Activated effector memory CD4-positive, alpha-beta T cell treated with Interleukin-2 at 50 U/mL for 16 hours (primary cell): ENCODE data around the gene ABCB1.

Source experiments
- DNase-seq: peaks from one replicate; pipeline ENCODE4 v3.0.0-alpha.2; 2020

The ABCB1 gene

DNA sequence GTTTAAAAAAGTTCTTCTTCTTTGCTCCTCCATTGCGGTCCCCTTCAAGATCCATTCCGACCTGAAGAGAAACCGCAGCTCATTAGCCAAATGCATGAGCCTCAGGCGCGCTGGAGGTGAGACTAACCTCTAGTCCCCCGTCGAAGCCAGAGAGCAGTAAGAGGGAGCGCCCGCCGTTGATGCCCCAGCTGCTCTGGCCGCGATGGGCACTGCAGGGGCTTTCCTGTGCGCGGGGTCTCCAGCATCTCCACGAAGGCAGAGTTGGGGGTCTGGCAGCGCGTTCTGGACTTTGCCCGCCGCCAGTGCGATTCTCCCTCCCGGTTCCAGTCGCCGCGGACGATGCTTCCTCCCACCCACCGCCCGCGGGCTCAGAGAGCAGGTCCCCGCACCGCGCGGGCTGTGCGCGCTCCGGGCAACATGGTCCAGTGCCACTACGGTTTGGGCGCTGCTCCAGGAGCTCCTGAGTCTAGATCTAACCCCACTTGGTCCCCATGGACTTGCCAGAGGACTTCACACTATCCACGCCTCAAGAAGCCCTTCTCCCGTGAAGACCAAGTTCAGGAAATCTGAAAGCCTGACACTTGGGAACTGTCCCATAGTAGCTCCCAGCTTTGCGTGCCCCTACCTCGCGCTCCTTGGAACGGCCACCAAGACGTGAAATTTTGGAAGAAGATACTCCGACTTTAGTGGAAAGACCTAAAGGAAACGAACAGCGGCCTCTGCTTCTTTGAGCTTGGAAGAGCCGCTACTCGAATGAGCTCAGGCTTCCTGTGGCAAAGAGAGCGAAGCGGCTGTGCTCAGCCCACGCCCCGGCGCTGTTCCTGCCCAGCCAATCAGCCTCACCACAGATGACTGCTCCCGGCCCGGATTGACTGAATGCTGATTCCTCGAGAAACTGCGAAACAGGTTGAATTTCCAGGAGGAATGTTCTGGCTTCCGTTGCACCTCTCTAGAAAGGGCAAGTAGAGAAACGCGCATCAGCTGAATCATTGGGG, at the start of gene ABCB1:
Gene ABCB1 (minus strand): TSS at position 755 of the 995 bp plus-strand sequence. CDS start 700 bp downstream, at position 55.
- DNase-seq, result peak; percentile 21

DNA sequence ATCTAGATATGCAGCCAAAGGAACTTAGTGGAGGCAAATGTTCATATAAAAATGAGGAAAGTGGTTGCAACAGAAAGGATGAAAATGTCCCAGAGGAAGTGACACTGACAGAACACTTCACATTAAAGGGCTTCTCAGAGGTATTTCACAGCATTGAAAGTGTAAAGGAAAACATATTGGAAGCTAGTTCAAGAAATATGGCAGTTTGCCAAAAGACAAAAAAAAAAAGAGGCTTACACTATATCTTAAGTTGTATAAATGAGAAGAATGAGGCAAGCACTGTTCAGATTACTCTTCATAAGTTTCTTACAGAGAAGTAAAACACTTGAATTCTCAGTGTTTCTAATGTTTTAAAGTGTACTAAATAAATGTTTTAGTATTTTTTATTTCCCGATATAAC, 47.6 kb upstream of the ABCB1 start:
- DNase-seq, result no peak

DNA sequence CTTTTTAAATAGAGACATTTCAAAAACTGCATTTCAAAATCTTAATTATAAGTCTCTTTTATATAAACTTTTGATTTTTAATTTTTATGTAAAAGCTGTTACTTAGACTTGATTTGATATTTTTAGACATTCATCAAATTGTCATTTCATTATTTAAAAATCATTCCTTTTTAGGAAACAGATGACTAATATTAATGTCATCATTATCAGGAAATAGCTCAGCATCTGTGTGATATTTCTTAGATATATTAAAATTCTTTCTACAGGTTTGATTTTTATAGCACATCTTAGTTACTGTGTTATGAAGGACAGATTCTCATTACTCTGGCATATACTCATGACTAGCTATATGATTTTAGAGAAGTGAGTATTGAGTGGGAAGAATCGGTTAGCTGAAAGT, 44.8 kb upstream of the ABCB1 start:
- DNase-seq, result no peak

DNA sequence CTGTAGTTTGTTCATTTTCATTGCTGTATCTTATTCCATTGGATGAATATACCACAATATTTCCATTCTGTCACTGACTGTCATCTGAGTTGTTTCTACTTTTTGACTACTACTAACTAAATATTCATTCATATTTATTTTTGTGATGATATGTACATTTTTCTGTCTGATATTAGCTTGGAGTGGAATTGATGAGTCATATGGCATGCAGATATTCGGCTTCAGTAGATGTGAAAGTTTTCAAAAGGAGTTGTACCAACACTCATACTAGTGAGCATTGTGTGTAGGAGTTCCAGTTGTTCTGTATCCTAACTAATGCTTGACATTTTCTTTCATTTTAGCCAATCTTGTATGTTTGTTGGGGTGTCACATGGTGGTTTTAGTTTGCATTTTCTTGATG, 35.2 kb upstream of the ABCB1 start:
- no peak for DNase-seq

DNA sequence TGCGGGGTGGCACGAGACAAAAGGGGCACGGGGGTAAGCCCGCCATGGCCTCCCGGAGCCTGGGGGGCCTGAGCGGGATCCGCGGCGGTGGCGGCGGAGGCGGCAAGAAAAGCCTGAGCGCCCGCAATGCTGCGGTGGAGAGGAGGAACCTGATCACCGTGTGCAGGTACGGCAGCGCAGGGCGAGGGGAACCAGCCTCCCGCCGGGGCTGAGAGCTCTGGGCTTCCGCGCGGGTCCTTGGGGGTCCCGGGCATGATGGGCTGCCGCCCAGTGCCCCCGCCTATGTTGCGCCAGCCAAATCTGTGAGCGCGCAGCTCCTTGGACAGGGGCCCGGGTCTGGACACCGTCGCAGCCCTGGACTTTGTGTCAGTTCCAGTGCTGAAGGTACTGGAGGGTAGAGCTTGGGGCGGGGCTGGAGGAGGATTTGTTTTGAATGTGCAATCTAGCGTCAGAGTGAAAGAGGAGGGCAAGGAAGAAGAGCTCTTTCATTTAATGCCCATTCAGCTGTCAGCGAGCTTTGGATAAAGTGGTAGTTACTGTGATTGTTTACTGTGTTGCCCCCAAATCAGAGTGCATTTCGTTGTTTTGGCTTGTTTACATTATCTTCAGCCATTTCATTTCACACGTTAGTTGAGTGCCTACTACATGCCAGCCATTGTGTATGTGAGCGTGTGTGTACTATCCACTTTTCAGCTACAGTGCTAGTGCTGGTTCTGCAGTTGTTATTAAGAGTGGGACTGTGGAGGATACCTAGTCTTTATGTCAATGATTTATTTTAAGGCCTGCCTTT, 28.3 kb upstream of the ABCB1 start:
- peak; percentile 6 for DNase-seq

DNA sequence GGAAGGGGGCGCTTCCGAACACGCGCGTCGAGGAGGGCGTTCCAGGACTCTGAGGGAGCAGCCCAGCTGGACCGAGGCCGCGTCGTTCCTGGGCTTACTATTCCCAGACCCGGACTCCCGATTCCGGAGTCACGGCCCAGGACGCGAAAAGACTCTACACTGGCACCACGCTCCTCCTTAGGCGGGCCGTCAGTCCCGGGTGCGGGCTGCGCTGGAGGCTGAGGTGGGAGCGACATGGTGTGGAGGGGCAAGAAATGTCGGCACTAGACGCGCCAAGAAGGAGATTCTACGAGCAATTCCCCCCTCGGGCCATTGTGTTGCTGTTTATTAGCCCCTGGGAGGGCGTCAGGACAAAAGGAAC, 26.9 kb upstream of the ABCB1 start:
- no peak for DNase-seq

DNA sequence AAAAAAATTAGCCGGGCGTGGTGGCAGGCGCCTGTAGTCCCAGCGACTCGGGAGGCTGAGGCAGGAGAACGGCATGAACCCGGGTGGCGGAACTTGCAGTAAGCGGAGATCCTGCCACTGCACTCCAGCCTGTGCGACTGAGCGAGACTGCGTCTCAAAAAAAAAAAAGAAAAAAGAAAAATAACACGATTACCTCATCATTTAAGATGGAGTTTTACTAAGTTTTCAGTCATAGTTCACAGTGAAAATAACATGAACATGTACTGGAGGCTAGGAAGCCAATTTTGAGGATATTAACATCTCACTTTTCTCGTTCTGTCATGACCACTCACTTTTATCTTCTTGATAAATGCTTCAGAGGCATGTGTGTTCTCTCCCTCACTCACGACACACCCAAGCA, 24.4 kb upstream of the ABCB1 start:
- no peak for DNase-seq

DNA sequence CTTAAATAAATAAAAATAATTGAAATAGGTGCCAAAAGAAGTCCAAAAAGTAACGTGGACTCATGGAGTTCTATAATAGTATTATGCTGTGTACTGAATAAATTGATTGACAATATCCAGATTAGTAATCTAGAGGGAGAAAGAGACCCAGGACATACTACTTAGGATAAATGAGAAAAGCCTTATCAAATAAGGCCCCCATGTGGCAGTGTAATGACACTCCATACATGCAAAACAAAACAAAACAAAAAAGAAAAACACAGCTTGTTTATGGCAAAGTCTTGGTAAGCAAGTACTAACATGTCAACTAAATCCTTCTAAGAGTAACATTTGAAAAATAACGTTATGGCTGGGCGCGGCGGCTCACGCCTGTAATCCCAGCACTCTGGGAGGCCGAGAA, 23.9 kb upstream of the ABCB1 start:
- no peak for DNase-seq

DNA sequence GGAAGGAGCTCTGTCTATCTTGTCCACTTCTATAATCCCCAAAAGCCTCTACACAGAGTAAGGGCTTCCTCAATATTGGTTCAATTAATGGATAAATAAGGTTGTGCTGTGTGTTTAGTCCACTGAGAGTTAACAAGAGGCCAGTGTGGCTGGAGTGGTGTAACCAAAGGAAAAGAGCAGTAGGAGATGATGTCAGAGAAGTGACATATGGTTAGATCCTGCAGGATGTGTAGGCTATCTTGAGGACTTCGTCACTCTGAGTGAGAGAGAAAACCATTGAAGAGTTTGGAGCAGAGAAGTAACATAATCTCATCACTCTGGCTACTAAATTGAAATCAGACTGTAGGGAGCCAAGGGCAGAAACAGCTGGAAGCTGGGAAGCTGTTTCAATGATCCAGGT, 14.5 kb upstream of the ABCB1 start:
- DNase-seq, result no peak

DNA sequence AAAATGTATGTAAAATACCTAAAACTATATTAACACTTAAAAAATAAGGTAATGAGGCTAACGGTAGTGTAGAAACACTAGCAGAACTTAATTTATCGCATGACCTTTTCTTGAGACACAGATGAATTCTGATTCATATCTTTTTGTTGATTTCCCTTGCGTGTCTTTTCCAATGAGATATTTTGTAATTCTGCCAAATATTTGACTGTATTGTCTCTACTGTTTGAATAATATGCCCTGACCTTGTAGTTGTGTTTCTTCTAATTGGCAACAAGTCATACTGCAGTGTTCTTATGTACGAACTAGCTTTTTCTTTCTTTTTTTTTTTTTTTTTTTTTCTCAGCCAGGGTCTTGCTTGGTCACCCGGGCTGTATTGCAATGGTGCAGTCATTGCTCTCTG, 9.2 kb upstream of the ABCB1 start:
- no peak for DNase-seq

DNA sequence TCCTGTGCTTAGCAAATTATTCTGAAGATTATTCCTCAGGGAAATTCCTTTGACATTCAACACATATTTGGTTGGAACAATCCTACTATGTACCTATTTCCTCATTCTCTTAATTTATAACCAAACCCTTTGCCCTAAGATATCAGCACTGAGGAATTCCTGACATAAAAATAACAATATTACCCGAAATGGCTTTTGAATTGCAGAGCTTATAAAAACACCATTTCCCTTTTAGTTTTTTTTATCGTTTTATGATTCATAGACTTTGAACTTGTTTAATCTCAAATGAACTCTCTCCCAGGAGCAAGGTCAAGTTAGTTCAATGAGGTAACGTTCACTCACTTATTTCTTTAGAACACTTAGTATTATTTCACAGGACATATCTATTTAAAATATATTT, 7.7 kb upstream of the ABCB1 start:
- DNase-seq, result no peak

DNA sequence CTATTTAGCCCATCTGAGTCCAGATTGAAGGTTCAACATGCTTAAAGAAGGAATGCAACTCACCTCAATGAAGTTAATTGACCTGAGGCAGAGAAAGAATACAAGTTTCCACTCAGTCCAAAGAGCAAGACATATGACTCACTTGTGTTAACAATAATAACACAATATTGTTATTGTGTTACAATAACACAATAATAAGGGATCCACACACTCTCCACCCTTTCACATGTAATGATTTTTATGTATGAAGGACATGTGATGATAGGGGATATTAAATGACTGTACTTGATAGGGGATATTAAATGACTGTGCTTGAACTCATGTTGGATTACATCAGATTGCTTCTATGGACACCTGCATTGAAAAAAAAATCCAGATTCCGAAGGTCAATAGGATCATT, 3.6 kb upstream of the ABCB1 start:
- DNase-seq, result no peak

DNA sequence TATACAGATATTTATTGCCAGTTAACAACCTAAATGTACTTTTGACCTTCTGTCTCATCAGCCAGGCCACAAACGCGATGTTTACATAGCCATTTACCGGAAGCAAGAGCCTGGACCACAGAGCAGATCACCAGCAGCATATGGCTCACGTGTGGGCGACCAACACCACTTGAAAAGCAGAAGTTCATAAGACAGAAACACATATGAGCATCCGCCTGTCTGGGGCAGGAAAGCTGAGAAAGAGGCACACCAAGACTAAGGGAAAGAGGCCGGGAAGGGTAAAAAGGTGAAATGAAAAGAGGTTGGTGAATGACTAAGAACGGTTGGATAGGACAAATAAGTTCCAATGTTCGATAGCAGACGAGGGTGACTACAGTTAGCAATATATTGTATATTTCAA, 1.3 kb downstream of the ABCB1 start:
- peak; percentile 8 for DNase-seq

DNA sequence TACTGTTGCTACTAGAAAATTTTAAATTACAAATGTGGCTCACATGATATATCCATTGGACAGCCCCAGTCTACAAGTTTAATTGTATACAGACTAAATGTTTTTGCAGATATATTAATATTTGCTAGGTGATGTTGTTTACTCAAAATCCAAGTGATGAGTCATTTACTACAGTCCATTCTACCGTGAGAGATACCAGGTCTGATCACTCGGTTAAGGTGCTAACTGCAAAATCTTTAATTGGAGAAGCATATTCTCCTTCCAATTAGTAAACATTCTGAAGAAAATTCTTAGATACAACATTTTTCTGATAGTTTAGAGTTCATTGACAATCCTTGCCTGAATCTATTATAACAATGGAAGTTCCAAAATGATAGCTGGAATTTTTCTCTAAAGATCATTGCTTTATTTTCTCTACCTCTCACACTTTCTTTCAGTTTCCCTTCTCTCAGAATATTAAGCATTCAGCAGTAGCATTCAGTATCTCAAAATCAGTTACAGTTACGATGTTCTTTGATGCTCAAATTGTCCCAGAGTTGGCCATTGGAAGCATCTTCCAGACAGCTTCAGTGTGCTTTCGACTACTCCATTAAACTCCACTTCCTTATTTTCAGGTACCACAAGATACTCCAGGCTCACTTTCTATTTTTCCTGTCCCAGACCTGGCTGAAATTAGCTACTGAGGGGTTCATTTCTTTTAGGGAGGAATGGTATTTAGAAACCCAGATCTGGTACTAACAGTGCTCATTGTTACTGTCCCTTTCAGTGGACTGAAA, 2.3 kb downstream of the ABCB1 start:
- no peak for DNase-seq

DNA sequence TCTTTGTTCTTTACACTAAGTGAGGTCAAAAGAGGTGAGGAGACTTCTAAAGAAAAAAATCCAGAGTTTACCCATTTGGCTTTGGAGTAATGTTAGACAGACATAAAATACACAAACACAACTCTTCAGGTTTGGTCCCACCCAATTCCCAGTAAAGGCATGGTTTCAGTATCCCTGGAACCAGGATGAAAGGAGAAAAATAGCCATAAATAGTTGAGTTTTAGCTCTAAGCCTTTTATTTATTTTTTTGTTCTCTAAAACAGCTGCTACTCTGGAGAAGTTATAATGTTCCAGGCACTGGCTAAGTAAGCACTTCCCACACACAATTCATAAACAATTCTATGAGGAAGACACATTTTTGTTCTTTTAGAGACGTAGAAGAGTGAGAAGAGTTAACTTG, 4.0 kb downstream of the ABCB1 start:
- no peak for DNase-seq

DNA sequence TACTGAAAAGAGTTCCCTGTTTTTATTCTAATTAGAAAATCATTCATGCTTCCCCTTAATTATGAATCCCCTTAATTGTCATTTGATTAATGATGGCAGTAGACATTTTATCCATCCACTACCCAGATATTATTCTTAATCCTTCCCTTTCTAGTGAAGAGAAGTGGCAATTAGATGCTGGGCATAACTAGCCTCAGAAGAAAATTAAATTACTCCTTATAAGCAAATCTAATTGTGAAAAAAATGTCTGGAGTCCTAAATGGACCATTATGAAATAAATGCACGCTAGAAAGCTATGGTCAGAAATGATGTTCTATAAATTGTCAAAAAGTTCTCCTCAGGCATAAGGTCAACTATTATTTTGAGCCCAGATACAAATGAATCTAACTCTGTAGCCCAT, 4.5 kb downstream of the ABCB1 start:
- no peak for DNase-seq

DNA sequence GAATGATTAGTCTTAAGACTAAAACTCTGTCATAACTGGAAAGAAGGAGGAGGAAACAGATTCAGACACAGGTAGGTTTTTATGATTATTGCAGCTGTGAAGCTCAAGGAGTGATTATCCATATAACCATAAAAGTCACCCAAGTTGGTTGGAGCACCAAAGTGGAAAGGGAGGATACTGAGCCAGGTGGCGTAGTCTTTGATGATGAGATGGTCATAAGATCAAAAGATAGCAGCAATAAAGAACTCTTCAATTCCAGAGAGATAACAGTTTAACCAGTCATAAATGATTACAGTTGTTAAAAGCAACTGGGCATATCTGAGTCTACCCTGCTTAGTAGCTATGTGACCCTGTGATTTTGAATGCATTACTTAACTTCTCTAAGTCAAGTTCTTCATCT, 8.4 kb downstream of the ABCB1 start:
- DNase-seq, result no peak

DNA sequence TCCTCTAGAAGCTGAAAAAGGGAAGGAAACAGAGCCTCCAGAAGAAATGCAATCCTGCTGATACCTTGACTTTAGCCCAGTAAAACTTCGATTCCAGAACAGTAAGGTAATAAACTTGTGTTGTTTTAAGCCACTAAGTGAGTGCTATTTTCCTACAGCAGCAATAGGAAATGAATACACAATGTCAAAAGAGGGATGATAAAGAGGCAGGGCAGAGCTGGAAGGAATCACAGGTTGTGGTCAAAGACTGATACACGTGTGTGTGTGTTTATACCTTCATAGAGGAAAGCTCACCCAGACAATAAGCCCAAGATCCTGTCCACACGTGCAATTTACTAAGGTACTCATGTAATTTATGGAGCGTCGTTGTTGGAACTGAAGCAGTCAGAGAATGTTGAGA, 9.5 kb downstream of the ABCB1 start:
- DNase-seq, result no peak

DNA sequence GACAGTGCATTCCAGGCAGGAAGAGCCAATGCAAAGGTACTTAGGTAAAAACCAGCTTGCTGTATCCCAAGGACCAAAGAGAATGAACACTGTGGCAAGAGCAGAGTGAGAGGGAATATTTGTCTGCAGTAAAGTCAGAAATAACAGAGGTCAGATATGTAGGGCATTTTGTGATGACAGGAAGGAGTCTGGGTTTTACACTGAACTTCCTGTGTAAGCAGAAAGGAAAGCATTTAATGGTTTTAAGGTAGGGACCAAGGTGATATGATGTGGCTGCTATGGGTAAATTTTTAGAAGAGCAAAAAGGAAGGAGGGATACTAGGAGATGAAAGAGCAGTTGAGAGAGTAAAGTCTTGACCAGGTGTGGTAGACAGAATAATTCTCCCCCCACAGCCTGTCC, 10.1 kb downstream of the ABCB1 start:
- DNase-seq, result no peak

DNA sequence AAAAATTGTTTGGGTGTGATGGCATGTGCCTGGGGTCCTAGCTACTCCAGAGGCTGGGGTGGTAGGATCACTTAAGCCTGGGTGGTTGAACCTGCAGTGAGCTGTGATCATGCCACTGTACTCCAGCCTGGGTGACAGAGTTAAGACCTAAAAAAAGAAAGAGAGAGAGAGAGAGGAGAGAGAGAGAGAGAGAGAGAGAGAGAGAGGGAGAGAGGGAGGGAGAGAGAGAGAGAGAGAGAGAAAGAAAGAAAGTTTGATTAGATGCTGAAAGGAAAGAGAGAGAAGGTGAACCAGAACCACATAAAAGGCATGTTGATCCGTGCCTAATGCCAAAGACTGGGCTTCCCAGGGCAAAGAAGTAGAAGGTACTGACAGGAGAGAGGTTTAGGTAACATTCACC, 11.1 kb downstream of the ABCB1 start:
- DNase-seq, result no peak

DNA sequence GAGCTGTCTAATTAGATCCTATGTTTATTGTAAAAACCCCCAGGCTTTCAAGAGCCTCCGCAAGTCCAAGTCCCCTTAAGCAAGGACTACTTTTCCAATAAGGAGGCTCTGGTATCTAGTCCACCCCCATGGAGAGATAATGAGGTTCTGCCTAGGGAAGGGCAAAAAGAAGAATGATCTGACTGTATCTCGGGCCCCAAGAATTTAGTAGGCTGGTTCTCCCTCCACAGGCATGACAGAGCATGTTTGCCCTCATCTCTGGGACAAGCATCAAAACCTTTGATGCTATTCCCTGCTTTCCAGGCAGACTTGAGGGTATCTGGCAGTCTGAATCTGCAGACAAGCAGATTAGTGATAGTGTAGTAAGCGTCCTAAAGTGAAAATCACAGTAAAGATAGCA, 19.0 kb downstream of the ABCB1 start:
- no peak for DNase-seq

DNA sequence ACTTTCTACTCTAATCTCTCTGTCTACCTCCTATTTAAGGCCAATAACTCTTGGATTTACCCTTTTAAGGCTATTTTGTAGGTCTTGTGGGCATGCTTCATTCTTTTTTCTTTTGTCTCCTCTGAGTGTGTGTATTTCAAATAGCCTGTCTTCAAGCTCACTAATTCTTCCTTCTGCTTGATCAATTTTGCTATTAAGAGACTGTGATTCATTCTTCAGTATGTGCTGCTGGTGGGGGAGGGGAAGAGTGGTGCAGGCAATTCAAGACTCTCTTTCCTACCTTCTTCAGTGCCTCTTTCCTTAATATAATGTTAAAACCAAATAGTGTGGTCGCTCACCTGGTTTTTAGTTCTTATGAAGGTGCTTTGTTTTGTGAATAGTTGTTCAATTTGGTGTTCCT, 20.0 kb downstream of the ABCB1 start:
- DNase-seq, result no peak

DNA sequence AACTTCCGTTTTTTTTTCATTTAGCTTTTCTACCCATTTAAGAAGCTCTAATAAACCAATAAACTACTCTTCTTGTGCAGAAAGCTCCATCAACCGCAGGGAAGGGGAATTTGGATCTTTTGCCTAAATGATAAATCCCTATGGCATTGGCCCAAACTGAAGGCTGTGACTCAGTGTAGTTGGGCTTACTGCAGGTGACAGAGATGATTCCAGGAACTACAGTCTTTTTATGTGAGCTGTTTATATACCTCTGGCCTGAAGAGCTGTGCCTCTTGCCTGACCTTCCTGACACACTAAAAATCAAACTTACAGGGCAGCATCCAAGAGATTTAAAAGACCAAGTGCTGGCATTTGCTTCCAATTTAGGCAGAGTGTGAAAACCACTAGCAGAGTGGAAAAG, 25.2 kb downstream of the ABCB1 start:
- no peak for DNase-seq
